NCI-H2227 treated with DMSO at 0.1 percent for 48 hours (cell line): ENCODE data around the gene CRADD.
"Not testable (repeated sequence)": the region's sequence is repeated elsewhere in the genome, so short reads cannot be mapped to it uniquely, and the experiment has no call there.

Experiments
- DNase-seq: peaks from one replicate; lab custom pipeline; 2025; lab: John Stamatoyannopoulos, UW

CRADD gene

GRCh38 chr12:93706824-93707223, 29.6 kb downstream of the CRADD start:
- no peak for DNase-seq

DNA sequence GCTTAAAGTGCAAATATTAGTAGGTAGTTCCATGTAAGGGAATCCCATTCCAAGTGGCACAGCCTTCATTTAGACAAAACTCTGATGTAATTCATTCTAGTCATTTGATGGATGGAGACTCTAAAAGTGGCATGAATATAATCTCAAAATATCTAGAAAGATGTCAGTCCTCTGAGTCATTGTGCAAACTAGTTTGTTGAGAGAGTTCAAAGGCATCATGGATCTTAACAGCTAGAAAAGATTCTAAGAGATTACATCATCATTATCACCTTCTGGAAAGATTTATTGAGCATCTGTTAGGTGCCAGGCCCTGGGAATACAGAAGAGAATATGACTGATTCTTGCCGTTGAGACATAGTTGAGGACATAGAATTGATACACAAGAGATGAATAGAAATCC, 30.7 kb downstream of the CRADD start:
- no peak for DNase-seq

DNA sequence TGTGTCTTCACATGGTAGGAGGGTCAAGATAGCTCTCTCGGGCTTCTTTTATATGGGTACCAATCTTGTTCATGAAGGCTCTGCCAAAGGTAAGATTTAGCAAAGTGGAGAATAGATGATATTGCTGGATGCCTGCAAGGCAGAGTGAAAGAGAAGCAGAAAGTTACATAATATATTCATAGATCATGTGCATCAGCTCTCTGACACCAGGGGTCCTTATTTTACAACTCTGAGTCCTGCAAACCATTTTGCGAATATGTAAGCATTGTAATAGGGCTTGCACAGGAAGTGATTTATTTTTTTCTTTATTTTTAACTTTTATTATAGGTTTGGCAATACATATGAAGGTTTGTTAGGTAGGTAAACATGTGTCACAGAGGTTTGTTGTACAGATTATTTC, 31.8 kb downstream of the CRADD start:
- no peak for DNase-seq

GRCh38 chr12:93709386-93709785, 32.2 kb downstream of the CRADD start:
- DNase-seq: no peak

- no peak for DNase-seq
These were observed 33.4 kb downstream of the CRADD start for GRCh38 chr12:93710574-93710926.

DNA sequence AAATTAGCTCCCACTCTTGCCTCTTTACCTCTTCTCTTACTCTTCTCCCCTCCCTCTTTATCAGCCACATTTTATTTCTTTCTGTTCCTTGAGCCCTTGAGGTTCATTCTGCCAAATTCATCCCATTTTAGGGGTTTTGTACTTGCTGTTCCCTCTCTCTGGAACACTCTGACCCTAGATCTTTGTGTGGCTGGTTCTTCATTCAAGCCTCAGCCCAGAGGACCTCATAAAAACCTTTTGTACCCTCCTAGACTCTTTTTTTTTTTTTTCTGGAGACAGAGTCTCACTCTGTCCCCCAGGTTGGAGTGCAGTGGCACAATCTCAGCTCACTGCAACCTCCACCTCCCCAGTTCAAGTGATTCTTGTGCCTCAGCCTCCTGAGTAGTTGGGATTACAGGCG, 34.3 kb downstream of the CRADD start:
- not testable (repeated sequence) for DNase-seq

DNA sequence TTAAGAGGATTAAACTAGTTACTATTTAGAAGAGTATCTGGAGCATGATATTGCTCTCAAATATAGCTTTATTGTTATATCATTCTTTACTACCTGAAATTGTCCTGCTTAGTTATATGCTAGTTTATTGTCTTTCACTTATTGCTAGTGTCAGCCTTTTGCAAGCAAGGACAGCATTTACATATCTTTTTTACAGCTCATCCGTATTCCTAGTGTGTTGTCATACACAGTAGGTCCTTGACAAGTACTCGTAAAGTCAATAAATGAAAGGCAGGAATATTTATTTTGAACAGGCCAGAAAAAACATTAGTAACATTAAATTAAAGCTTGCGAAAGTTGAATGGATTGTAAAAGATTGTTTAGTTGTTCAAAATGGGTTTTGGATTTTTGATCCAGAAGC, 35.0 kb downstream of the CRADD start:
- DNase-seq: no peak

GRCh38 chr12:93713060-93713459, 35.9 kb downstream of the CRADD start:
- DNase-seq: no peak

DNA sequence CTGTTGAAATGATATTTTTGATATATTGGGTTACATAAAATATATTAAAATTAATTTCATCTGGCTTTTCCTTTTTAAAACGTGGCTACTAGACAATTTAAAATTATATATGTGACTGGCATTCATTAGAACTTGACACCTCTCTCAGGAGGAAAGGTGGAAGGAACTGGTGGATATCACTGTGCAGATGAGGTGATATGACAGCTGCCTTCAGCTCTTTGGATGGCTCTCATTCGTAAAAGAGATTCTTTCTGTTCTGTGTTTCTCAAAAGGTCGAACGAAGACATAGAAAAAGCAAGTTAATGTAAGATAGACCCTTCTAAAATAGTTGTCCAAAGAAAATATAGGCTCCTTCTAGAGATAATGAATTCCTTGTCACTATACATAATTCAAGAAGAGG, 36.6 kb downstream of the CRADD start:
- no peak for DNase-seq

DNA sequence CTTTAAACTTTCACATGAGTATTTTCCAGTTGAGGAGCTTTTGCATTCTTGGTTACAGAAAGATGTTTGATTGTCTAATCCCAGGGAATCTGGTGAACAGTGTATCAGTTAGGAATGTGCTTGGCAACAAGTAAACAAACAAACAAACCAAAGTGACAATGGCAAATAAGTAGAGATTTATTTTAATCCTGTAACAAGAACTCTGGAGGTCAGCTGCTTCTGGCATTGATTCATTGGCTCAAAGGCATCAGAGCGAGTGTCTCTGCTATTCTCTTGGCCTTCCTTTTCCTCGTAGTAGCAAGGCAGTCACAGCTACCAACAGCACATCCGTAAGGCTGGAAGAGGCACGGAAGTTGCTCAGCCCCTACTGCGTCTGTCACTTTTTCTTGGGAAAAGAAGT, 37.2 kb downstream of the CRADD start:
- no peak for DNase-seq

- DNase-seq: no peak
These were observed 42.5 kb downstream of the CRADD start for GRCh38 chr12:93719710-93720109.

- DNase-seq: no peak
These were observed 43.4 kb downstream of the CRADD start for GRCh38 chr12:93720559-93720958.

GRCh38 chr12:93722179-93722578, 45.0 kb downstream of the CRADD start:
- DNase-seq: no peak

DNA sequence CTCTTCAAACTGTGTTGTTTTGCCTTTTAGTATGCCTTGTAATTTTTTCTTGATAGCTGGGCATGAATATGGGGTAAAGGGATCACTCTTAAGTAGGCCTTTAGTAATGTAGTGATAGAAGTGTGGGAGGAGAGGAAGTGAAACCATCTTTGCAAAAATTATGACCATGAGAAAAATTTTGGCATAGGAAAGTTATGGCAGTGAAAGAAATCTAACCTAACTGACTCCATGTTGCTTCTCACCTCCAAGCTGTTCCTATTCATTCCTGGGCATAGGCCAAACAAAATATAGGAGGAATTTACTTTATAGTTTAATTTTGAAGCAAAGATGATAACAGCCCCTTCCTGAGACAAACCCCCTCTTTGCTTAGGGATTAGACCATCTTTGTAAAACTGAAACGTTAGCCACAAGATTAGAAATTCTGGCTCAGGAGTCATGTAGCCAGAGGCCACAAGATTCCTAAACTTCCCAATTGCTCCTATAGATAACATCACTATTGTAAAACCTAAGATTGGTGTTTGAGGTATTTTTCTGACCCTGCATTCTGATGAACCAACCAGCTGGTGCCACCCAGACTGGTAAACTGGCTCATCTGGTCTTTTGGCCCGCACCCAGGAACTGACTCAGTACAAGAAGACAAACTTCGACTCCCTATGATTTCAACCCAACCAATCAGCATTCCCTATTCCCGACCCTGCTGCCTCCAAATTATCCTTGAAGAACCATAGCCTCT, 45.8 kb downstream of the CRADD start:
- DNase-seq: no peak

DNA sequence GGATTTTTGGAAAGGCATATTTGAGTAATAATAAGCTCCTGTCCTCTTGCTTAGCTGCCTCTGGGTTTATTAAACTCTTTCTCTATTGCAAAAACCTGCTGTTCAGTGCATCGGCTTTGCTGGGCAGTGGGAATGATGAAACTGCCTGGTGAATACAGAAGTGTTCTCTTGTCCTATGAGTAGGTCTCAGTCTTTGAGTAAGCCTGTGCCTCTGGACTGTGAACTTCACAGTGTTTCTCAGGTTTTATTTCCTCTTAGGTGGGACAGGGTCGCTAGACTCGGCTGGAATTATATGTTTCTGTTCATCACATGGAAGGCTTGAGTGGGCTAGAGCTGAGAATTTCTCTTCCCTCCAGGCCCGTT, 46.4 kb downstream of the CRADD start:
- DNase-seq: no peak

- DNase-seq: no peak
These were observed 48.4 kb downstream of the CRADD start for GRCh38 chr12:93725531-93725930.

DNA sequence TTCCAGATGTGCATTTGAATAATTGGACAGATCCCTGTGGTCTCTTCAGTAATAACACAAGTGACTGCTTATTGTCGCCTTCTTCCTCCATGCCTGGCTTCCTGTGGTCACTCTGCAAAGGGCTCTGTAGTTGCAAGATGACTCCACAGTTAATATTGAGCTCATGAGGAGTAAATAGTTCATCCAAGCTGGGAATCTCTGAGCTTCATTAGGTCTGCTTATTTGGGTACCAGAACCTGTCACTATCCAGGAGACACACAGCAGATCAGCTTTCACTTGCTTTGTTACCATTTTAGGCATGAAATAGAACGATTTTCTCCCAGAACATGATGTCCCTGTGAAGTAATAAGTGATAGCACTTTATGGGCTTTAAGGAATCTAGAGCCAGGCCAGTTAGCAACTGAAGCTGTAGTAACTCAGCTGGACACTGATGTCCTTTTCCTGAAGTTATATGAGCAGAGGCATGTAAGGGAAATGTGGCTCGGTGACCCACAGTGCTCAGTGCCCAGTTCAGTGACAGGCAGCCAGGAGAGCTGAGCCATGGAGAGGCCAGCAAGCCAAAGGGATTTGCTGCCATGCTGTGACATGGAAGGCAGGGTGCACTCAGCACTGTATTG, 50.1 kb downstream of the CRADD start:
- DNase-seq: no peak

DNA sequence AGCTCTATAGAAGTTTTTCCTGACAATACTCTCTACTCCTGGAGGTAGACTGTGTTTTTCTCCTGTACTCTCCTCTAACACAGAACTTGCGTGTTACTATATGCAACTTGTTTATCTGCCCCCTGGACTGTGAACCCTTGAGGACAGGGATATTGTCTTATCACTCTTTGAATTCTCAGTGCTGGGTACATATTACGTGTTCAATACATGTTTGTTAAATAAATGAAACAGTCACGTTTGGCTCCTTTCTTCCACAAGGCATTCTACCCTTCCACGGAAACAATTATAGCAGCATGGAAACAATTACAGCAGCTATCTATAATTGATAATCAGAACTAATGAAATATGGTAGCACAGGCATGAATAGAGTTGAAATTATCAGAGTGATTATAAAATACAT, 50.7 kb downstream of the CRADD start:
- DNase-seq: no peak

DNA sequence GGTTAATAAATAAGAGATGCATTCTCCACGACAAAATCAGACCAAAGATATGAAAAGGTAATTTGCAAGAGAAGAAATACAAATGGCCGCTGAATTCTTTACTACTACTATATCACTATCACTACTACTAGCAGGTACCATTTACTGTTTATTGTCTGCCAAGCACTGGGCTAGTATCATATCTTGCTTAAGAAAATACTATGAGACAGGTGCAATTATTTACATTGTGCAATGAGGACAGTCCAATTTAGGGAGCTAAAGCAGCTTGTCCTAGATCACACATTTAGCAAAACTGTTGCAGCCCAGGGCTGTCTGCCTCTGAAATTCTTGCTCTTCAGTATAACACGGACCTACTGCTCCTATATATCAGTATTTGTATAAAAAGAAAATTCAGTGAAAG, 52.8 kb downstream of the CRADD start:
- no peak for DNase-seq

DNA sequence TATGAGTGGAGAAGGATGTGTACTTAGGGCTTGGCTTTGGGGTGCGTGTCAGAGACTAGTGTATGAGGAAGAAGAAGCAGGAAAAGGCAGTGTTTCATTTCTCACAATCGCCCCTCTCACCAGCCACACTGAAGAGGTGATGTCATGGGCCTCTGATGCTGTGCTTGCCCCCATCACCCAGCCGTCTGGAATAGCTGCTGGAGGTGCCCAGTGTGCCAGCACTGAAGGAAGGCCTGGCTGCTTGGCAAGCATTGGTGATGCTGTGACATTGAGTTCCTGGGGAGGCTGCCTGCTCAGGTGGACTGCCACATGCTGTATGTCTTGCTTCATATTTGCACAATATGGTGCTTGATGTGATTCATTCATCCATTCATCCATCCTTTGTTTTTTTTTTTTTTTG, 56.2 kb downstream of the CRADD start:
- no peak for DNase-seq

- no peak for DNase-seq
These were observed 56.8 kb downstream of the CRADD start for GRCh38 chr12:93733928-93734327.

DNA sequence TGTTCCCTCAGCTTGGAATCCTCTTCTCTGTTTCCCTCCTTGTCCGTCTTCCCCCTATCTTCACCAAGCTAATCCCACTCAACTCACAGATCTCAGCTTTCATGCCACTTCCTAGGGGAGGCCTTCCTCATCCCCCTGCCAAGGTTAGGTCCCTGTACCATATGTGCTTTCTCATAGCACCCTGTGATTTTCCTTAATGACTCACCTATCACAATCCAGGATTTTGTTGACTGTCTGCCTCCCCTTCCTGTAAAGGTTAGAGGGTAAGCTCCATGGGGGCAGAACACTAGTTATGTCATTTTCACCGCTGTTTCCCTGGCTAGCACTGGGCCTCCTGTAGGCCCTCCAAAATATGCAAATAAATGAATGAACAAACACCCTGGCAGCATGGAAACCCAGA, 57.6 kb downstream of the CRADD start:
- DNase-seq: peak; percentile 67

- no peak for DNase-seq
These were observed 59.5 kb downstream of the CRADD start for GRCh38 chr12:93736640-93737178.
